ENCODE results near the gene RDX. TPM values are rescaled to one million over a fixed set of nuclear protein-coding genes. Genes with fewer than 3 reads are reported as not detected.

RDX gene
- total and polyA plus RNA-seq, 2 of the 13 experiments (the other 11 are each of a cell fraction or from before 2014, with no cell fraction given), result 20.7 to 63.1 TPM

DNA sequence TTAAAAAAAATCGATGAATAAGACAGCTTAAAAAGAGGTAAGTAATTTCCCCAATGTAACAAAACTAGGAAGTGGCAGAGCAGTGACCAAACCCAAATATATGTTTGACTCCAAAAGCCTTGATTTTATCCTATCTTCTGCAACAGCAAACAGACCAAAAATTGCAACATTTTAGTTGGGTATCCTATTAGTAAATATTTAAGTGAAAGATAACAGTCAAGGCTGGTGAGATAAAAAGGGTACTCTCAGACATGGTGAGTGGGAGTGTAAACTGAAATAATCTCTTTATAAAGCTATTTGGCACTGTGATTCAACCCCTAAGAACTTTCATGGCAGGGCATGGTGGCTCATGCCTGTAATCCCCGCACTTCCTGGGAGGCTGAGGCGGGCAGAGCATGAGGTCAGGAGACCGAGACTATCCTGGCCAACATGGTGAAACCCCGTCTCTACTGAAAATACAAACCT lies 1.9 kb upstream of the RDX start (continued):
- TF ChIP-seq PAXIP1 (CRISPR knock-in tag; conservative IDR thresholded peaks at IDR 0.05) (peak; percentile 41; the same call in 1 of the 2 replicates), ZNF160 (CRISPR knock-in tag; IDR thresholded peaks at IDR 0.05) (no peak), ARID3A (IDR thresholded peaks at IDR 0.05; ENCODE audit: low read depth, low read length) (no peak), MIER3 (CRISPR knock-in tag; IDR thresholded peaks at IDR 0.05; ENCODE audit: borderline replicate concordance) (peak; percentile 22; the same call in 1 of the 2 replicates), PITX1 (CRISPR knock-in tag; IDR thresholded peaks at IDR 0.05) (peak; percentile 85), NKX3-1 (CRISPR knock-in tag; IDR thresholded peaks at IDR 0.05) (peak; percentile 83; the same call in 1 of the 2 replicates), SP1 (IDR thresholded peaks at IDR 0.05) (no peak), SP1 (CRISPR knock-in tag; IDR thresholded peaks at IDR 0.05) (no peak), PHF21A (CRISPR knock-in tag; IDR thresholded peaks at IDR 0.05) (peak; percentile 42; the same call in 1 of the 2 replicates), ZNF841 (CRISPR knock-in tag; IDR thresholded peaks at IDR 0.05; ENCODE audit: borderline replicate concordance) (no peak), JUNB (CRISPR knock-in tag; IDR thresholded peaks at IDR 0.05; ENCODE audit: borderline replicate concordance) (peak; percentile 44; the same call in 1 of the 2 replicates), FOXP4 (CRISPR knock-in tag; IDR thresholded peaks at IDR 0.05) (peak; percentile 35; the same call in 1 of the 2 replicates), SSRP1 (CRISPR knock-in tag; IDR thresholded peaks at IDR 0.05) (no peak), NR2F1 (CRISPR knock-in tag; IDR thresholded peaks at IDR 0.05) (no peak), SOX6 (IDR thresholded peaks at IDR 0.05) (no peak), SOX6 (CRISPR knock-in tag; IDR thresholded peaks at IDR 0.05) (peak; percentile 78), ZXDC (CRISPR knock-in tag; IDR thresholded peaks at IDR 0.05) (no peak), SRF (IDR thresholded peaks at IDR 0.05; ENCODE audit: low read depth, low read length) (no peak), MIER2 (CRISPR knock-in tag; IDR thresholded peaks at IDR 0.05) (0 out of 2 replicates have a peak, but pooled peaks have one; percentile 23)

Measured in HepG2 (cell line).